Measurements from ENCODE around the gene GOLGA6C.
"Not testable (repeated sequence)": the region's sequence is repeated elsewhere in the genome, so short reads cannot be mapped to it uniquely, and the experiment has no call there.

Gene GOLGA6C

DNA sequence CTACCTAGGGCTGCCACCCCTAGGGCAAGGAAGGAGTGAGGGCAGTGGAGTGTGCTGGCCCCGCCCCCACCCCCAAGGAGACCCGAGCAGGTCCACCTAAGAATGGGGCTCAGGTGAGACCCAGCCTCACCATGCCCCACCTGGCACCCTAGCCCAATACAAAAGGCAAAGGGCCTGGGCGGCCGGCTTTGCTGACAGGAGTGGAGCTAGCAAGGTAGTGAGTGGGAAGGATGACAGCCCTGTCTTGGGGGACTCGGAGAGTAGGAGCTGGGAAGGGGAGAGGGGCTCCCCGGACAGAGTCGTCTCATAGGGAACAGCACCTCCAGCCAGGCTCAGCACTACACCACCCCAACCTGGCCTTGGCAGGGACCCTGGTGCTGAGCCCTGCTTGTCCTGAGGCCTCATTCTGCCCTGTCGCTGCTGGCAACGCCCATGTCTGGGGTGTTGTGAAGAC, 44.3 kb upstream of the GOLGA6C start:
- no peak for DNase-seq (ENCODE audit: low spot score)
- TF ChIP-seq, protein P1, sequence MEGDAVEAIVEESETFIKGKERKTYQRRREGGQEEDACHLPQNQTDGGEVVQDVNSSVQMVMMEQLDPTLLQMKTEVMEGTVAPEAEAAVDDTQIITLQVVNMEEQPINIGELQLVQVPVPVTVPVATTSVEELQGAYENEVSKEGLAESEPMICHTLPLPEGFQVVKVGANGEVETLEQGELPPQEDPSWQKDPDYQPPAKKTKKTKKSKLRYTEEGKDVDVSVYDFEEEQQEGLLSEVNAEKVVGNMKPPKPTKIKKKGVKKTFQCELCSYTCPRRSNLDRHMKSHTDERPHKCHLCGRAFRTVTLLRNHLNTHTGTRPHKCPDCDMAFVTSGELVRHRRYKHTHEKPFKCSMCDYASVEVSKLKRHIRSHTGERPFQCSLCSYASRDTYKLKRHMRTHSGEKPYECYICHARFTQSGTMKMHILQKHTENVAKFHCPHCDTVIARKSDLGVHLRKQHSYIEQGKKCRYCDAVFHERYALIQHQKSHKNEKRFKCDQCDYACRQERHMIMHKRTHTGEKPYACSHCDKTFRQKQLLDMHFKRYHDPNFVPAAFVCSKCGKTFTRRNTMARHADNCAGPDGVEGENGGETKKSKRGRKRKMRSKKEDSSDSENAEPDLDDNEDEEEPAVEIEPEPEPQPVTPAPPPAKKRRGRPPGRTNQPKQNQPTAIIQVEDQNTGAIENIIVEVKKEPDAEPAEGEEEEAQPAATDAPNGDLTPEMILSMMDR (IDR thresholded peaks at IDR 0.05; ENCODE audit: extremely low read depth, missing control alignments): no peak

DNA sequence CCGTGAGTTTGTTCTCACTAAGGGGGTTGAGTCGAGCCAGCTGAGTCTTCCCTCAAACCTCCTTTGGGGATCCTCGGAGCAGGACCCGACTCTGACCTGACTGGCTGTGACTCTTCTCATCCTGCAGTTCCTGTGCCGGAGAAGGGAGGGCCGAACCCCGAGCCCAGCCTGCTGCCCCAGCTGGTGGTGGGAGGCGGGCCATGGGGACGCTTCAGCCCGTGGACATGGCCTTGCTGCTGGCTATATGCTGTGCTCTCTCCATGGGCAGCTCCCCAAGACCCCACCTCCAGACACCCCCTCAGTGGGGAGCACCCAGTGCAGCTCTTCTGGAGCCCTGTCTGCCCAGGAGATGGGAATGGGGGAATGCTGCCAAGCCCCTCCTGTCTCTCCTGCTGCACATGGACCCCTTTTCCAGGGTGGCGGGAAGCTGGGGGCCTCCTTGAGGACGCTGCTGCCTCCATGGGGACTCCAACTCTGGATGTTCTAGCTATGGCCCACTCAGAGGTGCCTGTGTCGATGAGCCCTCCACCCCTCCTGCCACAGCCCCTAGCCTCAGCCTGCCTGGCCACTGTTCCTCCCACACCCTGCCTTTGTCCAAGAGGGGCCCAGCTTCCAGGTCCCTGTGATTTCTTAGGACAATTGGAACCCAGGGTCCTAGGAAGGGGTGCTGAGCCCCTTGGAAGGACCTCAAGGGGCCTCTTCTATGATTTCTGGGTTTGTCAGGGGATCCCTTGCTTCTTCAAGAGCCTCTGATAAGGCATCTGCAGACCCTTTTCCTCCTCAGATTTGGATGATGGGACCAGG, 43.6 kb upstream of the GOLGA6C start:
- DNase-seq (ENCODE audit: low spot score): no peak
- TF ChIP-seq, protein P1 (IDR thresholded peaks at IDR 0.05; ENCODE audit: extremely low read depth, missing control alignments): no peak

DNA sequence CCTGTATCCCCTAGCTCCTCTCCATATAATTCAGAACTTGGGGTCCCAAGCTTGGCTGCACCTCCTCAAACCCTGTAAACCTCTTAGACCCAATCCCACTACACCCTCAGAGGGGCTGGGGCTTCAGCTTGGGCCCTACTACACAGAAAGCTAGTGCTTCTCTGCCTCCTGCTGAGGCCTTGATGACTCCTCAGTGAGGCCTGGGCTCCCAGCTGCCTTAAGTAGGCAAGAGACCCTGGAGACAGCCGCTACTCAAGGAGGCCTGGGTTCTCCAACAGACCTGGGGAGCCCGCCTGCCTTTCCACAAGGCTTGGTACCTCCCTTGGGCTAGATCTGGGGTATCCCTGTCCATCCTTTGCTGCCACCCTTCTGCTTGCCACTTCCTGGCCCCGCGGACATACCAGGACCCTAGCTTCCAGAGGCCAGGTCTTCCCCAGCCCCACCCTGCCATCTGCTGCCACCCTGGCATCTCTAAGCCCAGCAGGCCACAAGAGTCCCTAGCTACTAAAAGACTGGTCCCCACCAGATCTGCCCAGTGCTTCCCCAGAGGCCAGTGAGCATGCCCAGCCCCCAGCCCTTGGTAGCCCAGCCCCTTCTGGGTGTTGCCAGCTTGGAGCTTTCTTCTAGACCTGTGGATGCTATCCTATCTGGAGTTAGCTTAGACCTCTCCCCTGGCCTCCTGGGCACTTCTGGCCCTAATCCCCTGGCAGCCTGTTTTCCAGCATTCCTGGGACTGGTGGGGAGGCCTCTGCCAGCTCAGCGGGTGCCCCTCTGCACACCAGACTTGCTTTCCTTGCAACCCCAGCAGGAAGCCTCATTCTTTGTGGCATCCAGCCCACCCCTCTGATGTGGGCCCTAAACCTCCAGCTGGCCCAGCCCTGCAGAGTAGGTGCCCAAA, 42.8 kb upstream of the GOLGA6C start:
- no peak for DNase-seq (ENCODE audit: low spot score)
- TF ChIP-seq, protein P1 (IDR thresholded peaks at IDR 0.05; ENCODE audit: extremely low read depth, missing control alignments): no peak

DNA sequence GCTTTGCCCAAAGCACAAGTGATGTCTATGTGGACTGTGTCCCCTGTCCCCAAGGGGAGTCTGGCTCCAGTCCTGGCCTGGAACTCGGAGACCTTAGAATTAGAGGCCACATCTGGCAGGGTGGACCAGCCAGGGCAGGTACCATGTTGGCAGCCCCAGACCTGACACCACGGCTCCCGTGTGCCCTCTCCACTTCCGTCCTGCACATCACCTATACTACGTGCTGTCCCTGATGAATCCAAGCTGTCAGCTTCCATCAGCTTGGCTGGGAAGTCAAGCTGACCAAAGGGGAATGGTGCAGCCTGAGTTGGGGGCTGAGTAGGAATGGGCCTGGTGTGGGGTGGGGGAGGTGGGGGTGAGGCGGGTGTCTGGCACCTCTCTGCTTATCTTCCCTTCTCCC, 41.1 kb upstream of the GOLGA6C start:
- TF ChIP-seq, protein P1 (IDR thresholded peaks at IDR 0.05; ENCODE audit: extremely low read depth, missing control alignments): no peak
- no peak for DNase-seq (ENCODE audit: low spot score)

DNA sequence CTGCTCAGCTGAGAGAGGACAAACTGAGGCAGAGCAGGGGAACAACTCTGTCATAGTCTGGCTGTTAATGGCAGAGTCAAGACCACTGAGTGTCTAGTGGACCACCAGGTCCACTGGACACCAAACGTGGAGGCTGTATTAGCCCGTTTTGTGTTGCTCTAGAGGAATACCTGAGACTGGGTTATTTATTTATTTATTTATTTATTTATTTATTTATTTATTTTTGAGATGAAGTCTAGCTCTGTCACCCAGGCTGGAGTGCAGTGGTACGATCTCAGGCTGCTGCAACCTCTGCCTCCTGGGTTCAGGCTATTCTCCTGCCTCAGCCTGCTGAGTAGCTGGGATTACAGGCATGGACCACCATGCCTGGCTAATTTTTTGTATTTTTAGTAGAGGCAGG, 40.6 kb upstream of the GOLGA6C start:
- not testable (repeated sequence) for DNase-seq (ENCODE audit: low spot score)

DNA sequence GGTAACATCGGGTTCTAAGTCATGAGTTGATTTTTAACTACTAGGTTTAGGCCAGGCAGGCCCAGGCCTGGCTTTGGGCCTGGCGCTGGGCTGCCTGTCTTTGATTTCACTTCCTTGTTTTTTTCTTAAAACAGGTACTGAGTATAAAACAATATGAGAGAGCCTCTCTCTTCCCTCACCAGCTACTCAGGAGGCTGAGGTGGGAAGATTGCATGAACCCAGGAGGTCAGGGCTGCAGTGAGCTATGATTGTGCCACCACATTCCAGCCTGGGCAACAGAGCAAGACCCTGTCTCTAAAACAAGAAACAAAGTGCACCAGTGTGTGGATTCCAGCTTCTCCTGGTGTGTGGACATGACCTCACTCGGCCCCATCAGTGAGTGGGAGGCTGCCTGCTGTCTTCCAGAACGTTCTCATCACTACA, 38.6 kb upstream of the GOLGA6C start:
- DNase-seq (ENCODE audit: low spot score): not testable (repeated sequence)

DNA sequence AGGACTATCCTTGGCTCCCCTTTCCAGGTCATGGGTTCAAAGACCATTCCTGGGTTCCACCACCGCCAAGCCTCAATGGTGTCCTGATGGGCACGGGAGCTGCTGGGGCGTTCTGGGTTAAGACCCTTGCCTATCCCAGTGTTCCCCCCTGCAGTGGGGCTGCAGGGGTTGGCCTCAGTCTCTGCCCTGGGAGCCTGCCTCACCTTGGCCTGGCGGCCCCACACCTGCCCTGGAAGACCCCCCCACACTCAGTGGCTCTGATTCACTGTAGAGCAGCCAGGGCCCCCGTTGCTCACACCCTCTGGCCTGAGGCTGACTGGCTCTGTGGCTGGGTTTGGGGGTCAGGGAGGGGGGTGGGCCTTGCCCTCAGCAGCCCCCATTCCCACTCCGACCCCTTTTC, 34.4 kb upstream of the GOLGA6C start:
- no peak for DNase-seq (ENCODE audit: low spot score)

DNA sequence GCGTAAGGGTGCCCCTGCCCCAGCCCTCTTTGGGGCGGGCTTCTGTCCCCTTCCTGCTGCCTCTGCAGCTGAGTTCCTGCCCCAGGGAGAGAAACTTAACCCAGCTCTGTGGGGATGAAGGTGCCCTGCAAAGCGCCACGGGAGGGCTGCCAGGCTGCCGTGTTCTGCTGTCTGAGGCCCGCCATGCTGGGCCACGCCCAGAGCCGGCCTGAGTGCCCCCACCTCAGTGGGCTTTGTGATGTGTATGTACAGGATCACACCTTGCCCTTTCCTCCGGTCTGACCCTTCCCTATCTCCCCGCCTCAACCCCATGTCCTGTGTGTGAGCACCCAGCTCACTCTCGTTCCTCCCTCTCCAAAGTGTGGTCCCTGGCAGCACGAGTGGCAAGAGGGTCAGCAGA, 33.9 kb upstream of the GOLGA6C start:
- TF ChIP-seq, protein P1 (IDR thresholded peaks at IDR 0.05; ENCODE audit: extremely low read depth, missing control alignments): no peak
- DNase-seq (ENCODE audit: low spot score): no peak

More for the DNA sequence above, 34.4 kb upstream of the GOLGA6C start:
- TF ChIP-seq, protein P1 (IDR thresholded peaks at IDR 0.05; ENCODE audit: extremely low read depth, missing control alignments): no peak

DNA sequence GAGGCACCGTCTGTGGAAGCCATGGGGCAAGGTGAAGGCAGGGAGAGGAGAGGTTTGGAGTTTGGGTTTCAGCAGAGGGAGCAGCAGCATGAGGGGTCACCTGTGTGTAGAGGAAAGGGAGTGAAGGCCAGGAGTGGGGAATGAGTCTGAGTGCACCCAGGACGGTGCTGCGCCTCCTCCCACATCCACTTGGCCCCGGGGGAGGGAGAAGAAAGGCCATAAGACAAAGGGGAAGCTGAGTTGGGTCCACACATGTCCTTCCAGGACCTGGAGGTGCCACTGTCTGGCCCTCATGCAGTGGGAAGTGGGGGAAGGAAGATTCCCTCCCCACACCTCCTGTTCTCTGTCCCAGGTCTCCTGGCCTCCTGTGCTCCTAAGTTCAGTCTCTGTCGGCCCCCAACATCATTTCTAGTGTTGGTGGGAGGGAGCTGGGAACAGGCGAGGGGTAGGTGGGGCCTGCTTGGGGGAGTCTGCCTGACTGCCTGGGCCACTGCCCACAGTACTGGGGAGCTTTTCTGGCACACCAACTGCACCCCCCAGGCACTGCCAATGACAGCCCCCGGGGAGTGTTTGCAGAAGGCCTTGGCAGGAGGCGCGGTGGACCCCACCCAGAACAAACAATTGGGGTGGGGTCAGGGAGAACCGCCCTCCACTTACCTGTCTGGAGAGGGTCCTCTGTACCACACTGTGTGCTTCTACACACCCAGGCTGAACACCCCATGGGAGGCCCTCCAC, 32.9 kb upstream of the GOLGA6C start:
- DNase-seq (ENCODE audit: low spot score): not testable (repeated sequence)

All from GM20000 (cell line).